NT2/D1 (cell line): ENCODE results near the gene CORIN.

Source experiments
- DNase-seq: peaks from one replicate; pipeline ENCODE4 v3.0.0-alpha.2; 2011; ENCODE audit warnings: low read depth, low spot score
- H3K27me3 ChIP-seq: 2 replicates; pipeline ENCODE4 v1.6.0; 2011; ENCODE audit warnings: mild to moderate bottlenecking; ENCODE audit not compliant: insufficient read length, insufficient read depth
- H3K36me3 ChIP-seq: 2 replicates; pipeline ENCODE4 v1.6.1; 2011; ENCODE audit warnings: mild to moderate bottlenecking, low read length, mixed read lengths; ENCODE audit not compliant: insufficient read depth, insufficient read length
- H3K4me1 ChIP-seq: 2 replicates; pipeline ENCODE4 v1.5.1; 2011; ENCODE audit not compliant: insufficient read depth, insufficient read length
- H3K4me3 ChIP-seq: 2 replicates; pipeline ENCODE4 v1.5.1; 2011; ENCODE audit warnings: low read depth; ENCODE audit not compliant: insufficient read length
- H3K9ac ChIP-seq: 2 replicates; pipeline ENCODE4 v1.6.0; 2011; ENCODE audit warnings: low read depth; ENCODE audit not compliant: insufficient read length
- H3K9me3 ChIP-seq: 2 replicates; pipeline ENCODE4 v1.5.1; 2011; ENCODE audit warnings: mild to moderate bottlenecking, low read length; ENCODE audit not compliant: insufficient read depth
- SUZ12 ChIP-seq: IDR thresholded peaks from 2 replicates; pipeline ENCODE4 v1.6.1; 2011; ENCODE audit not compliant: insufficient read length, insufficient read depth; ENCODE audit errors: extremely low read depth
- YY1 ChIP-seq: IDR thresholded peaks from 2 replicates; pipeline ENCODE4 v1.6.1; 2011; ENCODE audit not compliant: insufficient read length, insufficient read depth
- ZNF274 ChIP-seq: IDR thresholded peaks from 2 replicates; pipeline ENCODE4 v1.6.1; 2011; ENCODE audit warnings: mild to moderate bottlenecking, low read depth, low read length

Gene CORIN

DNA sequence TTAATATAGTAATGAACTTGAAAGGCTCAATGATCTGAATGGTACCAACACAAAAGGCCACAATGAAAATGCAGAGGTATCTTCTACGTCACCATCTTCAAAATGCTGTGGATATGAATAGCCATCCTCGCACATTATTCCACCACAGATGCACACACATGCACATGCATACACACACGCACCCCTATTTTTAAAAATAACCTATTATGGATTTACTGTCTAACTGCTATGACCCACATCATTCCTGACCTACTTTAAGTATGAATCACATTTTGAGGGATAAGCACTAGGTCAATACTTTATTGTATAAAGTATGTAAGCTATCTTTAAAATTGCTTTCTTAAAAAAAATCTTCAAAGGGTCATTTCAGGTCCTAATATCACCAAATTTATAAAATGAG lies 24.4 kb upstream of the CORIN start:
- no peak for DNase-seq
- TF ChIP-seq ZNF274 = no peak
- no peak for TF ChIP-seq SUZ12
- TF ChIP-seq YY1 = no peak
- Histone ChIP-seq H3K36me3 (peaks cover 7% of the 10 kb centered on the region), H3K4me3 (no peak overlapping the region), H3K4me1 (no peaks in the 10 kb centered on the region), H3K27me3 (no peaks in the 10 kb centered on the region), H3K9me3 (no peaks in the 10 kb centered on the region), H3K9ac (no peak overlapping the region)

DNA sequence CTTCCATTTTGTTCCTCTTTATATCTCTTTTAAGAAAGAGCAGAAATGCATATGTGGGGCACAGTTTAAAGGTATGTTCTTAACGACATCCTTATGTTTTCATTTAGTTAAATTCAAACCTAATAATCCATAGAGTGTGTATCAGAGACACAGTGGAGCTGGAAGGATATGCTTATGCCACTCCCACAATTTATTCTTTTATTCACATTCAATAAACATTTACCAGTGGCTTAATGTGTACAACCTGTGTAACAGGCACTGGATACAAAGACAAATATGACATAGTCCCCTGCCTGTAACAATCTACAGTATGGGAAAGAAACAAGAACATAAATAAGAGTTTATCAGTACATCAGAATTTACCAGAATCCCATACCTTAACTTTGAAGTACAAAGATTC lies 22.4 kb upstream of the CORIN start:
- DNase-seq = no peak
- H3K4me3 ChIP-seq = no peak overlapping the region
- TF ChIP-seq ZNF274 (no peak), SUZ12 (no peak), YY1 (no peak)
- no peaks in the 10 kb centered on the region for H3K4me1 ChIP-seq
- no peak overlapping the region for H3K9ac ChIP-seq
- no peaks in the 10 kb centered on the region for H3K9me3 ChIP-seq
- peaks cover 6% of the 10 kb centered on the region for H3K36me3 ChIP-seq
- H3K27me3 ChIP-seq = no peaks in the 10 kb centered on the region

DNA sequence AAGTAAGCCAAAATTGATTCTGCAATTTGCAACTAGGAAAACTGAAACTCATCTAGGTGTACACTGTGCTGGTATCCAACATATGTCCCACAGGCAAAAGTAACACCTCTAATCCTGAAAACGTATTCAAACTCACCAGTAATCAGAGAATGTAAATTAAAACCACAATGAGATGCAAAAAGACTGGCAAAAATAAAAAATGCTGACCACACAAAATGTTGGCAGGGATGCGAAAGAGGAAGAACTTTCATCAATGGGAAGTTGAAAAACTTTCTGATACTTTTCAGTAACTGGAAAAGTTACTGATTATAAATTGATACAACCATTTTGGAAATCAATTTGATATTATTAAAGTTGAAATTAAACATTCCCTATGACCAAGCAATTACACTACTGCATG lies 20.1 kb upstream of the CORIN start:
- H3K4me3 ChIP-seq = no peak overlapping the region
- H3K36me3 ChIP-seq = peaks cover 6% of the 10 kb centered on the region
- no peaks in the 10 kb centered on the region for H3K9me3 ChIP-seq
- DNase-seq = no peak
- no peak for TF ChIP-seq YY1
- TF ChIP-seq ZNF274 = no peak
- TF ChIP-seq SUZ12 = no peak
- H3K27me3 ChIP-seq = no peaks in the 10 kb centered on the region
- H3K9ac ChIP-seq = no peak overlapping the region
- no peaks in the 10 kb centered on the region for H3K4me1 ChIP-seq

DNA sequence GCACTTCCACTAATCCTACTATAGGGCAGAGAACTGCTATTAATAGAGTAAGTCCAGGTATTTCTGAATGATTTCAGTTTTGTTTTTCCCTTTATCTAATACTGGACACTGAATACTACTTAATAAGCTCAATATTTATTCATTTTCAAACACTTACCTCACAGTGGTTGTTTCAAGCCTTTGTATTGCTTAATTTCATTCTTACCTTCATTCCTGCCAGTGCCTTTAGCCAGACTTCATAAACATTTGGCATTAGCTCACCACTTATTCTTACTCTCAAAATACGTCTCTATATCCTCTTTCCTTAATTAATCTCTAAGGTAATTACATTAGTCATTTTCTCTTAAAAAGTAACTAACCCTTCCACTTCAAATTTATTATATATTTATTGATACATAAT lies 18.8 kb upstream of the CORIN start:
- no peak overlapping the region for H3K9ac ChIP-seq
- H3K4me1 ChIP-seq = no peaks in the 10 kb centered on the region
- no peak for TF ChIP-seq ZNF274
- no peak for TF ChIP-seq YY1
- TF ChIP-seq SUZ12 = no peak
- H3K9me3 ChIP-seq = no peaks in the 10 kb centered on the region
- H3K36me3 ChIP-seq = peaks cover 4% of the 10 kb centered on the region
- H3K4me3 ChIP-seq = no peak overlapping the region
- H3K27me3 ChIP-seq = no peaks in the 10 kb centered on the region
- no peak for DNase-seq

DNA sequence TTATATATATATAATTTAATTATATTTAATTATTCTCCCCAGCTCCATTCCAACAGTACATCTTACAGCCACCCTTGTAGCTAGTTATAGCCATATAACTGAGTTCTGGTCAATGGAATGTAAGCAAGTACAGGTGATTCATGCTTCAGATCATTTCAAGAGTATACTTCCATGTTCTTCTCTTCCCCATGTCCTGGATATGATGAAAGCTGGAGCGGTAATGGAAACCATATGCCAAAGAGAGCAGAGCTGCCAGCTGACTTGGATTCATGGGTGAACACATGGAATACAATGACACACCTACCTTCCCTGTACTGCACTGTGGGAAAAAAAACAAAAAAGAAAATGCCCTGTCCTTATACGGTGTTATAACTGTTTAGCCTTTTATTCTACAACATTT lies 17.5 kb upstream of the CORIN start:
- Histone ChIP-seq H3K4me3 (no peak overlapping the region), H3K4me1 (no peaks in the 10 kb centered on the region), H3K9me3 (no peaks in the 10 kb centered on the region), H3K36me3 (peaks cover 9% of the 10 kb centered on the region), H3K27me3 (no peaks in the 10 kb centered on the region), H3K9ac (no peak overlapping the region)
- no peak for DNase-seq
- TF ChIP-seq ZNF274 = no peak
- no peak for TF ChIP-seq YY1

DNA sequence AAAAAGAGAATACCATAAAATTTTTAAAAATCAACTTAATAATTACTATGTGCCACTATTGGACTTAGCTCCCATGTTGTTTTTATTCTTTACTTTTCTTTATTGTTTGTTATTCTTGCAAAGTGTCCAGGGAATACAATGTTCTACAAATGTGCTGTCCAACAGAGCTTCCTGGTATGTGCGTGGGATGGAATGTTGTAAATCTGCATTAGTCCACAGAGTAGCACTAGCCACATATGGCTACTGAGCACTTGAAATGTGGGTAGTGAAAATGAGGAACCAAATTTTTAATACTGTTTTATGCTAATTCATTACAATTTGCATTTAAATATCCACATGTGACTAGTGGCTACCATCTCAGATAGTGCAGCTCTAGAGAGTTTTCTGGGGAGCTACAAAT lies 14.3 kb upstream of the CORIN start:
- no peak overlapping the region for H3K9ac ChIP-seq
- peaks cover 16% of the 10 kb centered on the region for H3K36me3 ChIP-seq
- no peak for DNase-seq
- TF ChIP-seq SUZ12 (no peak), ZNF274 (no peak), YY1 (no peak)
- H3K27me3 ChIP-seq = no peaks in the 10 kb centered on the region
- H3K9me3 ChIP-seq = no peaks in the 10 kb centered on the region
- H3K4me3 ChIP-seq = no peak overlapping the region
- no peaks in the 10 kb centered on the region for H3K4me1 ChIP-seq

DNA sequence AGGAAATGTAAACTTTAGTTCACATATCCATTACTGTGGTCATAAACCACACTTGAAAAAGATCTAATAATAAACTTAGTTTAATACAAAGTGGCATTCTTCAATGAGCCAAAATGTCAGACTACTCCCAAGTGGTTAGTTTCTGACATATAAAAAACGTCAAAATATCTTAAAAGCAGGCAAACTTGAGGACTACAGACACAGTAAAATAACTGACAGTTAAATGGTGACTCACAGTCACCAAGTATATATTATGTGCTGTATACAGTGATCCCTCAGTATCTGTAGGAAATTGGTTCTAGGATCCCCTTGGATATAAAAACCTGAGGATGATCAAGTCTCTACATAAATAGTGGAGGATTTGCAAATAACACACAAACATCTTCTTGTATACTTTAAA lies 11.6 kb upstream of the CORIN start:
- Histone ChIP-seq H3K36me3 (peaks cover 14% of the 10 kb centered on the region), H3K27me3 (no peaks in the 10 kb centered on the region)
- no peak for DNase-seq

DNA sequence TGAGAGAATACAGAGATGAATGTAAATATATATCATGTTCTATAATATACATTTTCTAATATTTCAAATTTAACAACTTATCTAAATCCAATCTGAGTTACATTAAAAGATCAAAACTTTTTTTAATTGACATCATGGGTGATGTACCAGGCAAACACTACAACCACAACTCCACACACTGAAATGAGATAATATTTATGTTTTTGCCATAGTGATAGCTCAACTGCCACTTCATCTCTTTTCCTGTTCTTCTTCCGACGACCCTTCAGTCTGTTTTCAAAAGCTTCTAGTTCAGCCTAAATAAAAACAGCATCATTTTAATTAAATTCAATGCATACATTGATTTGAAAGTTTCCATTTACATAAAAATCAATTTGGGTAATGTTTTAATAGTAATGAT lies 10.2 kb upstream of the CORIN start:
- Histone ChIP-seq H3K36me3 (peaks cover 14% of the 10 kb centered on the region), H3K9ac (no peak overlapping the region), H3K4me1 (no peaks in the 10 kb centered on the region), H3K4me3 (no peak overlapping the region), H3K27me3 (no peaks in the 10 kb centered on the region), H3K9me3 (no peaks in the 10 kb centered on the region)
- TF ChIP-seq SUZ12 (no peak), YY1 (no peak), ZNF274 (no peak)
- DNase-seq = no peak

More for the DNA sequence above, 11.6 kb upstream of the CORIN start:
- Histone ChIP-seq H3K9me3 (no peaks in the 10 kb centered on the region), H3K4me1 (no peaks in the 10 kb centered on the region), H3K4me3 (no peak overlapping the region), H3K9ac (no peak overlapping the region)
- TF ChIP-seq ZNF274 (no peak), SUZ12 (no peak), YY1 (no peak)
